Peyer's patch (tissue), 4 donors: ENCODE measurements around the gene KRT72.

Experiments
- CTCF ChIP-seq, 6 experiments: fragments of 450-650 bp in 4 of 6; fragments of 200-600 bp in 2 of 6; sonication (generic) in 1 of 6; IDR thresholded peaks; one replicate each; pipeline ENCODE4 v1.5.1; 2017 to 2019; ENCODE audit warnings: antibody characterized with exemption in 6 of 6, mild to moderate bottlenecking in 3 of 6, moderate library complexity in 1 of 6
- POLR2A ChIP-seq, 2 donors: fragments of 450-650 bp; IDR thresholded peaks; one replicate each; pipeline ENCODE4 v1.5.1; 2017; ENCODE audit warnings: antibody characterized with exemption in 2 of 2, mild to moderate bottlenecking in 2 of 2, moderate library complexity in 2 of 2

- TF ChIP-seq CTCF (IDR thresholded peaks at IDR 0.05) (no peak), POLR2A (IDR thresholded peaks at IDR 0.05) (no peak)
Observed at GRCh38 chr12:52633383-52633782, 32.1 kb upstream of the KRT72 start.
